NCI-H1048 (cell line): ENCODE results near the gene POU2F3.

Experiments used
- DNase-seq: peaks from one replicate; lab custom pipeline; 2025; lab: John Stamatoyannopoulos, UW

The POU2F3 gene

DNA sequence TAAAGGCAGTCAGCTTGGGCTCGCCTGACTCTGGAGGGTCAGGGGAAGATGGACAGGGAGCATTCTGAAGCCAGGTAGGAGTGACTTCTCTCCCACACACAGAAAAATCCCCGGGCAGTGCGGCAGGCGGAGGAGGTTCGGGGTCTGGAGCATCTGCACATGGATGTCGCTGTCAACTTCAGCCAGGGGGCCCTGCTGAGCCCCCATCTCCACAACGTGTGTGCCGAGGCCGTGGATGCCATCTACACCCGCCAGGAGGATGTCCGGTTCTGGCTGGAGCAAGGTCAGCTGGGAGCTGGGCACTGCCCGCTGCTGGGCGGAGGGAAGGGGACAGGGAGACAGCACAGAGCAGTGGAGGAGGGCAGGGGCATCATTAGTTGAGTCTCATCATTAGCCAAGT, 13.2 kb upstream of the POU2F3 start:
- no peak for DNase-seq

DNA sequence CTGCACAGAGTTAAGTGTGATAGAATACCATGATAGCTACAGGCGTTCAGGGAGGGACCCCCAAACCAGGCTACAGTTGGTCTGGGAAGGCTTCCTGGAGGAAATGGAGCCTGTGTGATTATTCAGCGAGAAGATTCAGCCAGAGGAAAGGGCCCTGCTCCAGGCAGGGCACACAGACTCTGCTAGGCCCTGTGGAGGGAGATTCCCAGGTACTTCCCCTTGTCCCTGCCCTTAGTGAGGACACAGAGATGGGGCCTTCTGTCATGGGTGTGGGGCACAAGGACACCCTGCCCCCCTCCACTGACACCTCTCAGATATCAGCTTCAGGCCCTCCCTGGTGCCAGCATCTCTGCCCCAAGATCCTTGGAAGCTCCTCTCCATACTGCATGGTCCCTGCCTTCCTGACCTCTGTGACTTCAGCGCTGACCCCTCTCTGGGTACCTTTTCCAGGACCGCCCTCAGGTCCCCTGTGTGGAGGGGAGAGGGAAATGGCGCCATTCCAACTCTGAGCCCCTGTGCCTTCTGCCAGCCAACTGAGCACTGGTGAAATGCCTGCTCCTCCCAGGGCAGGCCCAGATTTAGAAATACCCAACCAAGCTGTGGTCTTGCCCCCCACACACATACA, 12.6 kb upstream of the POU2F3 start:
- no peak for DNase-seq

- no peak for DNase-seq
These were observed 11.1 kb upstream of the POU2F3 start for GRCh38 chr11:120228794-120229384.

GRCh38 chr11:120229451-120230424, 10.2 kb upstream of the POU2F3 start:
- DNase-seq, result no peak

GRCh38 chr11:120230433-120231071, 9.4 kb upstream of the POU2F3 start:
- DNase-seq, result no peak

GRCh38 chr11:120231963-120232362, 8.0 kb upstream of the POU2F3 start:
- DNase-seq, result no peak

DNA sequence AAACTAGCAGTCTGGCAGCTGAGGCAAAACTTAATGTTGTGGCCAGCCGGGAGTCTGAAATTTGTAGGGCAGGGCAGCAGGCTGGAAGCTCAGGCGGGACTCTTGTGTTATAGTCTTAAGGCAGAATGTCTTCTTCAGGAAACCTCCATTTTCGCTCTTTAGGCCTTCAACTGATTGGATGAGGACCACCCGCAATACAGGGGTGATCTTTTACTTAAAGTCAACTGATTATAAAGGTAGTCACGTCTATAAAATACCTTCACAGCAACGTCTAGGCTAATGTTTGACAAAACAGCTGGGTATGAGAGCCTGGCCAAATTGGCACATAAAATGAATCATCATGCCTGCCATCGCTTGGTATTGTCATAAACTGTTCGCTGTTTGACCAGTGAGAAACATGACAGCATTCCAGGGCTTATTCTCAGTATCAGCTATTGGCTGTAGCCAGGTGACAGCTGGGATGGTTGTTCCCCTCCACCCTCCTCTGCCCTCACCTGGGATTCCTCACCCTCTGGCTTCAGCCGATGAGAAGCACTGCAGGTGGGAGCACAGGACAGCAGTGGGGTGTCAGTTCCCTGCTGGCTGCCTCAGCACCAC, 6.6 kb upstream of the POU2F3 start:
- DNase-seq, result no peak

DNA sequence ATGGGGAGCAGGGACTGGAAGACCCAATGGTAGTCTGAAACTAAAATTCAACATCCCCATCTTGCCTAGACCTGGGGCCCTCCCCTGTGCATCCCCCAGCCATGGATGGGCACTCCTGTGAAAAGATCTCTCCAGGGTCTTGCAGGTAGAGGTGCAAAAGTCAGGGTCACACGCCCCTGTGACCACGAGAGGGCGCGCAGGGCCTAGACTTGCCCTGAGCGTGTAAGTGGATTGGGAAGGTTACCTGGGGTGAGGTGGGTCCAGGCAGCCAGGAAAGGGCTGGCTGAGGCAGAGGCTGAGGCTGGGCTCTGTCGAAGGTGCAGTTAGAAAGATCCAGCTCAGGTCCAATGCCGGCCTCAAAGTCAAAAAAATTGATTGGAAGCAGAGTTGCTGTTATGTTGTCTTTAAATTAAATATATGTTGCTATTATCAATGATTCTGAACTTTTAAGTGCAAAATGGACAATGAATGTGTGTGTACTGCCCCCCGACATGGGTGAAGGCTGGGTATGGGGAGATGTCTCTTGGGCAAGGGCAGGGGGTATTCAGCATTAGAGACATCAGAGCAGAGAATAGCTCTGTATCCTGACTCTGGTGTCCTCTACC, 4.8 kb upstream of the POU2F3 start:
- DNase-seq, result peak; percentile 57

DNA sequence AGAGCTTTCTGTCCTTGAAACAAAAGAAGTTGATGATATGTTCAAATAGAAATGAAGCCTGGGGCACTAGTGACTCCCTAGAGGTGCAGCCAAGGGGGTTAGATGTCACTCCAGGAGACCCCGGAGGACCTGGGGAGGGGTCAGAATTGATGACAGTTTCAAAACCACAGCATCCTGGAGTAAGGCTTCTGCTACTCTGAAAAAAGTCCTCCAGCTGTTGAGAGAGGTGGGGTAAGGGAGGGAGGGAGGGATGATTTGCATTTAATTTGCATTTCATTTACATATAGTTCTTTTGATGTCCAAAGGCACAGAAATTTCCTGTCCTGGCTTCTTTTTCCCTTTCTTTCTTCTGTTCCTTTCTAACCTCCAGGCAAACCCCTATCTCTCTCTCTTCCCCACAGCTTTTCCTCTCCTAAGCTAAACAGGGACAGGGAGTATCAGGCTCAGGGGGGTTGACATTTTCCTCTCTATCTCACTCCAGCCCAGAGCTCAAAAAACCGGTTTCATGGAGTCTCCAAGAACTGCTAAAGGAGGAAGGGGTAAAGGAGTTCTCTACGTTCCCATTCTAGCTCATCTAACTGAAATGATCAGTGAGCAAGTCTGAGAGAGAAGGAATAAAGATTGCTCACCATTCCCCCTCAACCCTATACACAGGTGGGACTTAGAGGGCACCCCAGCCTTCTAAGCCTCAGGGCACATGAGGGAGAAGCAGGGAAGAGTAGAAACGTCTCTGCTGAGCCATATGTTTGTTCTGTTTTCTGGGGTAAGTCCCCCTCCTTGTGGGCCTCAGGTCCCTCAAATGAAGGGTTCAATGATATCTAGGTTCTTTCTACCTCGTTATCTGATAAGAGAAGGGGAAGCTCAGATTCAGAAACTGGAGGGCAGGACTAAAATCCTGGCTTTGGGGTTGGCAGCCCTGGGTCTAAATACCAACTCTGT, 3.5 kb upstream of the POU2F3 start:
- DNase-seq, result peak; percentile 52

DNA sequence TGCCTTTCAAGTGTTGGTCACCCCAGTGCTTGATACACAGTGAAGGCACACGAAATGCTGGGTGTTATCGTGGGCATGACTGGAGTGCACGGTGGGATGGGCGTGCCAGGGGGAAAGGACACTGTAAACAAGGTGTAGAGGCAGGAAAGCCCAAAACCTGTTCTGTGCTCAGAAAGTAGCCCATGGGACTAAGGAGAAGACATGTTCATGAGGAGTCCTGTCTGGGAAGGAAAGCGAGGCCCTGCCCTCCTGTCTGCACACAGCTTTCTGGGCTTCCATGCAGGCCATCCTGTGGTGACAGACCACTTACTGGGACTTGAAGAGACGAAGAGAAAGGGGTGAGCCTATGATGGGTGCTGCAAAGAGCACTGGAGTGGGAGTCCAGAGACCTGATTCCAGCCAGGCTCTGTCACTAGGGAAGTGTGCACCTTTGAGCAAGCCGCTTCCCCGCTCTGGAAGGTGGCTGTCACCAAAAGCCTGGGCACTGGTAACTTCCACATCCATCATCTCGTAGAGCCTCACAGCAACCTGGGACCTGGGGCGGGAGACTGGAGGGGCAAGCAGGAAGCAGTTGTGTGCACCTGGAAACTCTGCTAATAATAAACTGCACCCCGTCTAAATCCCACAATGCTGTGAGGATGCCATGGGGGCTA, 846 bp upstream of the POU2F3 start:
- no peak for DNase-seq

- no peak for DNase-seq
These were observed 926 bp downstream of the POU2F3 start for GRCh38 chr11:120240866-120241265.

DNA sequence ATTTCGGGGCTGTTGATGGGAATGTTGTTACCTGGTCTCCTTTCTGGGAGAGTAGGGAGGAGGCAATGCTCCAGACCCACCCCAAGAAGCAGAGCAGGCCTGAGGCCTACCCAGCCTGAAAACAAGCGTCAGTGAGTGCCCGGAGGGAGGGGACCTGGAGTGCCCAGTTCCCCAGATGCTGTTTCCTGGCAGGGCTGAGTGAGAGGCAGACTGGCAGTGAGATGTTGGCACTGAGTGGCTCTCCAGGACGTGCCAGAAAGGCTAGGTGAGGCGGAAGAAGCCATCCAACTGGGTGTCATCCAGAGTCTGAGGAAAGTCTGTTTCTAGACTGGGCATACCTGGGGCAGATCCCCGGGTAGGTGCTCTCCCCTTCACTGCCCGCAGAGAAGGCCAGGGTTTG, 1.3 kb downstream of the POU2F3 start:
- no peak for DNase-seq

- no peak for DNase-seq
These were observed 3.3 kb downstream of the POU2F3 start for GRCh38 chr11:120243221-120243620.

DNA sequence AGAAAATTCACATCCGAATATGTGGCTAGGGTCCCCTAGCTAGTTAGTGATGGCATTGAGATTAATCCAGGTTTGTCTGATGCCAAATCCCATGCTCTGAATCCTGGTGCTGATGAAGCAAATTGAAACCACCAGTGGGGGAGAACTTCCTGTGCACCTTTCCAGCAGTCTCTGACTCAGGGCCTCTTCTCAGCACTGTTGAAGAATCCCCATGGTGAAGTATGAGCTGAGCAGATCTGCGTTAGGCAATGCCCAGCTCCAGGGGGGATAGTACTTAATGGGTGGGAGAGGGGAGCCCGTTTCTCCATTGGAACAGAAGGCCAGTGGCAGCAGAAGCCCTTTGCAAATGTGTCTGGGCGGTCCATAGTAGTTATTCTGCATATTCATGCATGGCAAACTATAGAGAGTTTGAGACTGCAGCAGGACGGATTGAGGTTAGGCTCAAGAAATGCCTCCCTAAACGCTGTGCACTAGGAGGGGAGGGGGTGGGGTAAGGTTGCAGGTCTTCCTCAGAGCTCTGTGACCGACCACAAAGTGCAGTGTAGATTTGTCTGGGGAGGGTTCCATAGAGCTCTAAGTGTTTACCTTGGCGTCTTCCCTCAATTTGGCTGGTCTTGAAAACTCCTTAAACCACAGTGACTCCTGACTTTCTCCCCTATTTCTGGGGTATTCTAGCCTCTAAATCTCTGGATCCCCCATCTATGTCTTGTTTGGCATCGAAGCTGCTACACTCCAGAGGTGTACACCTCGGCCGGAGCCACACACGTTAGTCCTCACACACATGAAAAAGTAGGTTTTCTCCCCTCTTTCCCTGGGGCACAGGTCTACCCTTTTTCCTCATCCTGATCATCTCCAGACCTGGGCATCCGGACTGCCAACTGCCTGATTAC, 4.8 kb downstream of the POU2F3 start:
- DNase-seq, result no peak

- DNase-seq, result no peak
These were observed 5.5 kb downstream of the POU2F3 start for GRCh38 chr11:120245434-120245833.

DNA sequence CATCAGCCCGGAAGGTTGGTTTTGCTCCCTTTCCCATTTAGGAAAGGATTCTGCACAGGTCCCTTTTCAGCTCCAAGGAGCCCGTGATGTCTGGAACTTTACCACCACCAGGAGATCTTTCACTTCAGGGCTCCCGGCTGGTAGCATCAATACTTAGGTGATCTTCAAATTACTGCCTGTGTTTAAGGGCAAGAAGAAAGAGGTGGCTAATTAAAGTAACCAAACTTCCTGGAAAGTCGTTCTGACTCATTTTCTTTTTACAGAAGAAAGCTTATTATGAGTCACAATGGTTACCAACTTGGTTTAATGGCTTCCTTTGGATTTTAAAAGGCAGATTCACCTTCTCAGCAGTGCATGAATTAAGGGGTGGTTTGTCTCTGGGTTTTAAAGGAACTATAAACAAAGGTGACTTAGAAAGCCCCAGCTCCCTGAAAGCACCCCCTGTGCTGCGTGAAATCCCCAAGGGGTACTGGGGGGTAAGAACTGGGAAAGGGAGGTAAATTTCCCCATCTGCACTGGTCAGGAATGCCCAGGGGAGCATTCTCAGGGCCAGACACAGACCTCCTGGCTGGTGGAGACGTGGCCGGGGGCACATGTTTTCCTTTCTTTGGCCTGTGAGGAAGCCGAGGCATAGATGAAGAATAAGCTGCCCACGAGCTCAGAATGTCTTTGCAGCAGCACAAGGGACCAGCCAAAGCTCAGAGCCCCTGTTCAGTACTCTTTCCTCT, 8.8 kb downstream of the POU2F3 start:
- no peak for DNase-seq

DNA sequence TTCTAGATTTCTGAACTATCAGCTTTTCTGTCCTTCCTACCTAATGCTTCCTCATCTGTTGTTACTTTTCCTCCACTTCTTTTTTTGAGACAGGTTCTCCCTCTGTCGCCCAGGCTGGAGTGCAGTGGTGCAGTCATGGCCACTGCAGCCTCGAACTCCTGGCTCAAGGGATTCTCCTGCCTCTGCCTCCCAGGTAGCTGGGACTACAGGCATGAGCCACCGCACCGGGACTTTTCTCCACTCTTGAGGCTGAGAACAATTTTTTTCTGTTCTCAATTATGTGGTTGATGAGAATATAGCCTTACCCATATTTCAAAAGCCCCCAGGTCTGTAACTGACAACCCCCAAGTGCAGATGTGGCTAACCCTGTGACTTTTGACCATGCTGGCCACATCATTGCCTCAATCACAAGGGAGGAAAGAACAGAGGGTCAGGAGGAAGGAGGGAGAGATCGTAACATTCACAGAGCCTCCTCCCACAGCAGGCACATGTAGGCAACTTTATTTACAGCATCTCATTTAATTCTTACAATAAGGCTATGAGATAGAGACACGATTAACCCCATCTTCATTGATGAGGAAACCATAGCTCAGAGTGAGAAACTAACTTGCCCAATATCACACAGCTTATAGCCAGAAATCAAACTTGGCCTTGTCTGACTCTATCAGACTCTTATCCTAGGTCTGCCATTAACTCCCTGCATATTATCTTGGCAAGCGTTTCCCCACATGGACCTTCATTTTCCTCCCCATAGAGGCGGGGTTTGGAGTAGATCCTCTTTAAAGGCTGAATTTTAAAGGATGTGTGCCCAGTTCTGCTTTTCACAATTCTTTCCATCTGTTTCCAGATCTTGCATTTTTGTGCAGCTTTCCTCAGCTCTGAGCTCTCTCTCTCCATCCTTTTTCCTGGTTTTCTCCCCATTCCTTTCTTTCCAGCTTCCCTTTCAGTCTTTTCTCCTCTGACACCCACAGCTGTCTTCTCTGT, 9.6 kb downstream of the POU2F3 start:
- no peak for DNase-seq
